ENCODE results near the gene GALNT16.
A peak's percentile ranks its signal among the peaks of the same experiment; 100 is the strongest.

Gene GALNT16

DNA sequence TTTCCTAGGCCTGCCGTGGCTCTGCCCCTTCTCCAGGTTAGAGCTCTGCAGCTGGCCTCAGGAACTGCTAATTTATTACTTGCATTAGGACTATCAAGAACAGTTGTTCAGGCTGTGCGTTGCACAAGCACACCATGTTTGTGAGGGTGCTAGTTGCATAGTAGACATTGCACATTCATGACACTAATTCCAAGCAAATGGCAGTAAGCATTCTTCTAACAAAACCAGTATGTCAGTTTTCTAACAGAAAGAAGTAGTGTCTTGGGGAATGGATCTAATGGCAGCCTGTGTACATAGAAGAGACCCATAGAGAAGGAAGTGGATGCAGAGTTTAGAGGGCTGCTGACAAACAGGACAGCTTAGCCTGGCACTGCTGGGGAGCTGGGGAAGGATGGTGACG, 84.2 kb downstream of the GALNT16 start:
- no peaks in the 10 kb centered on the region for H3K9me3 ChIP-seq (ENCODE audit: control insufficient read depth in 5 of 5, low read length in 5 of 5)
- no peak overlapping the region for H3K4me3 ChIP-seq (ENCODE audit: low read depth in 1 of 5, low read length in 5 of 5)
- peaks cover 0 to 8% (median 3%) of the 10 kb centered on the region in 5 donors for H3K27me3 ChIP-seq (ENCODE audit: control insufficient read depth in 5 of 5, insufficient read depth in 4 of 5, low read length in 5 of 5)
- peaks cover 0 to 11% (median 3%) of the 10 kb centered on the region in 5 donors for H3K36me3 ChIP-seq (ENCODE audit: control insufficient read depth in 5 of 5, insufficient read depth in 5 of 5, low read length in 5 of 5)
- no peak overlapping the region for H3K9ac ChIP-seq (ENCODE audit: low read length in 5 of 5)
- H3K4me1 ChIP-seq (ENCODE audit: control insufficient read depth in 5 of 5, insufficient read depth in 5 of 5, low read length in 5 of 5): peaks cover 0 to 2% (median 0%) of the 10 kb centered on the region in 5 donors
- no peak overlapping the region for H3K27ac ChIP-seq (ENCODE audit: low read depth, low read length)

DNA sequence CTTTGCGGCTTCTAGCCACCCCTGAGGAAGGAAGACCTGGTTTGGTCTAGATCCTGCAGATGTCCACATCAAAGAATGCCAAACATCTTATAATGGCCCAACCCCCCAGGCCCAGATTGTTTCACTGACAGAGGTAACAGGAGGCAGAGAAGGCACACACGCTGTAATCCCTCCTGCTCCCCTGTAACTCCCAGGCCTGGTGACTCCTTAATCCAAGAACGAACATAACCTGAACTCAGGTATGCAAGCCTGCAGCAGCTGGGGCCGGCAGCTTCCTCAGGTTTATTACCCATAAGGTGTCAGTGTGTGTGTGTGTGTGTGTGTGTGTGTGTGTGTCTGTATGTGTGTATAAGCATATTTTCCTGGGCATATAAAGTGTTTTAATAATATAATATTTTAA, 85.4 kb downstream of the GALNT16 start:
- Histone ChIP-seq H3K4me3 (ENCODE audit: low read depth in 1 of 5, low read length in 5 of 5) (no peak overlapping the region), H3K27ac (ENCODE audit: low read depth, low read length) (no peak overlapping the region), H3K27me3 (ENCODE audit: control insufficient read depth in 5 of 5, insufficient read depth in 4 of 5, low read length in 5 of 5) (peaks cover 0 to 7% (median 4%) of the 10 kb centered on the region in 5 donors), H3K4me1 (ENCODE audit: control insufficient read depth in 5 of 5, insufficient read depth in 5 of 5, low read length in 5 of 5) (peaks cover 0 to 2% (median 0%) of the 10 kb centered on the region in 5 donors), H3K36me3 (ENCODE audit: control insufficient read depth in 5 of 5, insufficient read depth in 5 of 5, low read length in 5 of 5) (peaks cover 0 to 8% (median 3%) of the 10 kb centered on the region in 5 donors), H3K9me3 (ENCODE audit: control insufficient read depth in 5 of 5, low read length in 5 of 5) (no peaks in the 10 kb centered on the region), H3K9ac (ENCODE audit: low read length in 5 of 5) (no peak overlapping the region)

- H3K9ac ChIP-seq (ENCODE audit: low read length in 5 of 5): no peak overlapping the region
- peaks cover 0 to 2% (median 0%) of the 10 kb centered on the region in 5 donors for H3K4me1 ChIP-seq (ENCODE audit: control insufficient read depth in 5 of 5, insufficient read depth in 5 of 5, low read length in 5 of 5)
- no peaks in the 10 kb centered on the region for H3K9me3 ChIP-seq (ENCODE audit: control insufficient read depth in 5 of 5, low read length in 5 of 5)
- no peak overlapping the region for H3K27ac ChIP-seq (ENCODE audit: low read depth, low read length)
- H3K36me3 ChIP-seq (ENCODE audit: control insufficient read depth in 5 of 5, insufficient read depth in 5 of 5, low read length in 5 of 5): peaks cover 0 to 8% (median 3%) of the 10 kb centered on the region in 5 donors
- peaks cover 0 to 7% (median 4%) of the 10 kb centered on the region in 5 donors for H3K27me3 ChIP-seq (ENCODE audit: control insufficient read depth in 5 of 5, insufficient read depth in 4 of 5, low read length in 5 of 5)
- no peak overlapping the region for H3K4me3 ChIP-seq (ENCODE audit: low read depth in 1 of 5, low read length in 5 of 5)
Observed at GRCh38 chr14:69346710-69347109, 86.8 kb downstream of the GALNT16 start.

- Histone ChIP-seq H3K27ac (ENCODE audit: low read depth, low read length) (no peak overlapping the region), H3K4me1 (ENCODE audit: control insufficient read depth in 5 of 5, insufficient read depth in 5 of 5, low read length in 5 of 5) (no peaks in the 10 kb centered on the region), H3K27me3 (ENCODE audit: control insufficient read depth in 5 of 5, insufficient read depth in 4 of 5, low read length in 5 of 5) (peaks cover 0 to 7% (median 3%) of the 10 kb centered on the region in 5 donors), H3K4me3 (ENCODE audit: low read depth in 1 of 5, low read length in 5 of 5) (no peak overlapping the region), H3K36me3 (ENCODE audit: control insufficient read depth in 5 of 5, insufficient read depth in 5 of 5, low read length in 5 of 5) (peaks cover 0 to 11% (median 7%) of the 10 kb centered on the region in 5 donors), H3K9ac (ENCODE audit: low read length in 5 of 5) (no peak overlapping the region), H3K9me3 (ENCODE audit: control insufficient read depth in 5 of 5, low read length in 5 of 5) (no peaks in the 10 kb centered on the region)
Observed at GRCh38 chr14:69349091-69349777, 89.3 kb downstream of the GALNT16 start.

GRCh38 chr14:69350892-69351291, 90.9 kb downstream of the GALNT16 start:
- H3K4me3 ChIP-seq (ENCODE audit: low read depth in 1 of 5, low read length in 5 of 5): no peak overlapping the region
- no peaks in the 10 kb centered on the region for H3K9me3 ChIP-seq (ENCODE audit: control insufficient read depth in 5 of 5, low read length in 5 of 5)
- peaks cover 0 to 9% (median 3%) of the 10 kb centered on the region in 5 donors for H3K4me1 ChIP-seq (ENCODE audit: control insufficient read depth in 5 of 5, insufficient read depth in 5 of 5, low read length in 5 of 5)
- peaks cover 0 to 7% (median 3%) of the 10 kb centered on the region in 5 donors for H3K27me3 ChIP-seq (ENCODE audit: control insufficient read depth in 5 of 5, insufficient read depth in 4 of 5, low read length in 5 of 5)
- no peak overlapping the region for H3K27ac ChIP-seq (ENCODE audit: low read depth, low read length)
- H3K36me3 ChIP-seq (ENCODE audit: control insufficient read depth in 5 of 5, insufficient read depth in 5 of 5, low read length in 5 of 5): peaks cover 0 to 13% (median 7%) of the 10 kb centered on the region in 5 donors
- no peak overlapping the region for H3K9ac ChIP-seq (ENCODE audit: low read length in 5 of 5)

- H3K4me3 ChIP-seq (ENCODE audit: low read depth in 1 of 5, low read length in 5 of 5): no peak overlapping the region
- no peaks in the 10 kb centered on the region for H3K9me3 ChIP-seq (ENCODE audit: control insufficient read depth in 5 of 5, low read length in 5 of 5)
- H3K36me3 ChIP-seq (ENCODE audit: control insufficient read depth in 5 of 5, insufficient read depth in 5 of 5, low read length in 5 of 5): peaks cover 0 to 13% (median 7%) of the 10 kb centered on the region in 5 donors
- H3K4me1 ChIP-seq (ENCODE audit: control insufficient read depth in 5 of 5, insufficient read depth in 5 of 5, low read length in 5 of 5): peaks cover 0 to 12% (median 3%) of the 10 kb centered on the region in 5 donors
- H3K27ac ChIP-seq (ENCODE audit: low read depth, low read length): no peak overlapping the region
- H3K9ac ChIP-seq (ENCODE audit: low read length in 5 of 5): no peak overlapping the region
- H3K27me3 ChIP-seq (ENCODE audit: control insufficient read depth in 5 of 5, insufficient read depth in 4 of 5, low read length in 5 of 5): peaks cover 0 to 7% (median 3%) of the 10 kb centered on the region in 5 donors
Observed at GRCh38 chr14:69351385-69351784, 91.4 kb downstream of the GALNT16 start.

DNA sequence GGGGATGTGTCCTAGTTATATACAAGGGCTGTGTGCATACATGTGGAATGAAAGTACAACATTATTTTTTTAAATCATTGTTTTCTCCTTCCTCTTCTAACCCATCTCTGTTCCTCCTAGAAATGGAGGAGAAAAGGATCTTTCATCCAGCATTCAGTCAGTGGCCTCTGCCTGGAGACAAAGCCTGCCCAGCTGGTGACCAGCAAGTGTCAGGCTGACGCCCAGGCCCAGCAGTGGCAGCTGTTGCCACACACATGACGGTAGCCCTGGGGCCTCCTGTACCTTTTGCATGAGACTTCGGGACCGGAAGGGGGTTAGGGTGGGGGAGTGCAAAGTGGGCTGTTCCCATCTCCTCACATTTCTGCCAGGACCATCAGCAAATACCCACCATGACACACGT, 92.0 kb downstream of the GALNT16 start:
- H3K9me3 ChIP-seq (ENCODE audit: control insufficient read depth in 5 of 5, low read length in 5 of 5): no peaks in the 10 kb centered on the region
- peaks cover 0 to 12% (median 3%) of the 10 kb centered on the region in 5 donors for H3K4me1 ChIP-seq (ENCODE audit: control insufficient read depth in 5 of 5, insufficient read depth in 5 of 5, low read length in 5 of 5)
- no peak overlapping the region for H3K9ac ChIP-seq (ENCODE audit: low read length in 5 of 5)
- H3K36me3 ChIP-seq (ENCODE audit: control insufficient read depth in 5 of 5, insufficient read depth in 5 of 5, low read length in 5 of 5): peaks cover 0 to 13% (median 7%) of the 10 kb centered on the region in 5 donors
- peaks cover 0 to 7% (median 3%) of the 10 kb centered on the region in 5 donors for H3K27me3 ChIP-seq (ENCODE audit: control insufficient read depth in 5 of 5, insufficient read depth in 4 of 5, low read length in 5 of 5)
- H3K4me3 ChIP-seq (ENCODE audit: low read depth in 1 of 5, low read length in 5 of 5): no peak overlapping the region
- H3K27ac ChIP-seq (ENCODE audit: low read depth, low read length): no peak overlapping the region

- no peaks in the 10 kb centered on the region for H3K9me3 ChIP-seq (ENCODE audit: control insufficient read depth in 5 of 5, low read length in 5 of 5)
- peaks cover 0 to 12% (median 3%) of the 10 kb centered on the region in 5 donors for H3K4me1 ChIP-seq (ENCODE audit: control insufficient read depth in 5 of 5, insufficient read depth in 5 of 5, low read length in 5 of 5)
- peaks cover 0 to 10% (median 7%) of the 10 kb centered on the region in 5 donors for H3K36me3 ChIP-seq (ENCODE audit: control insufficient read depth in 5 of 5, insufficient read depth in 5 of 5, low read length in 5 of 5)
- H3K4me3 ChIP-seq (ENCODE audit: low read depth in 1 of 5, low read length in 5 of 5): no peak overlapping the region
- H3K9ac ChIP-seq (ENCODE audit: low read length in 5 of 5): no peak overlapping the region
- H3K27me3 ChIP-seq (ENCODE audit: control insufficient read depth in 5 of 5, insufficient read depth in 4 of 5, low read length in 5 of 5): peaks cover 0 to 8% (median 4%) of the 10 kb centered on the region in 5 donors
- no peak overlapping the region for H3K27ac ChIP-seq (ENCODE audit: low read depth, low read length)
Observed at GRCh38 chr14:69353168-69353567, 93.2 kb downstream of the GALNT16 start.

DNA sequence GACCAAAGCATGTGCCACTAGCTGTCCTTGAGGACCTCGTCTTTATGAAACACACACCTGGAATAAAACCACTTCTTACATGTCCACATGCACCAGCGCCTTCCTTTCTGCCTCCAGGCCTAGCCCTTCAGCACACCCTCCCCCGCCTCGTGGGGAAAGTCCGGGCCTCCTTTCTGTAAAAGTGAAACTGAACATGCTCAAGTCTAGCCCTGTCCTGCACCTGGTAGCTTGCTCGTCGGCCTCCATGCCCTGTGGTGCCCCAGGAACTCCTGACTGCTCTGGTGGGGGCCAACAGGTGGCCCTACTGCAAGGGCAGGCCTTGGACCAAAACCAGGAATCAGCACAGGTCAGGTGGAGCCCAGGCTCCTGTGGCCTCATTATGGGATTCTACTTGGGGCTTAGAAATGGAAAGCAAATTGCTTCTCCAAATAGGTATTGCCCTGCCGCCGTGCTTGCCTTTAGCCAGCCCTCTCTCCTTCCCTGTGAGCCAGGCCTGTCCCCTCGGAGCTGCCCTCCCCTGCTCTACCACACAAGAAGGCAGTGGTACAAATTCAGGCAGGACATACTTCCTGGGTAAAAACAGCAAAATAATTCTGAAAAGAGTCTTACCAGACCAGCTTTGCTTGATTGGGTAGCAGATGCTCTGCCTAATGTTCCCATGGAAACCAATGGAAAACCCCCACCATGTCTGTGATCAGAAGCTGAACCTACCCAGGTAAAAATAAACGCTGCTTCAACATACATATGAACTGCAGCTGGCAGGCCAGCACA, 94.6 kb downstream of the GALNT16 start:
- Histone ChIP-seq H3K9me3 (ENCODE audit: control insufficient read depth in 5 of 5, low read length in 5 of 5) (no peaks in the 10 kb centered on the region), H3K27ac (ENCODE audit: low read depth, low read length) (peak overlapping the region; percentile 27), H3K4me1 (ENCODE audit: control insufficient read depth in 5 of 5, insufficient read depth in 5 of 5, low read length in 5 of 5) (peaks cover 0 to 12% (median 3%) of the 10 kb centered on the region in 5 donors), H3K36me3 (ENCODE audit: control insufficient read depth in 5 of 5, insufficient read depth in 5 of 5, low read length in 5 of 5) (peaks cover 0 to 5% (median 3%) of the 10 kb centered on the region in 5 donors), H3K4me3 (ENCODE audit: low read depth in 1 of 5, low read length in 5 of 5) (no peak overlapping the region), H3K27me3 (ENCODE audit: control insufficient read depth in 5 of 5, insufficient read depth in 4 of 5, low read length in 5 of 5) (peaks cover 0 to 7% (median 0%) of the 10 kb centered on the region in 5 donors), H3K9ac (ENCODE audit: low read length in 5 of 5) (no peak overlapping the region)

DNA sequence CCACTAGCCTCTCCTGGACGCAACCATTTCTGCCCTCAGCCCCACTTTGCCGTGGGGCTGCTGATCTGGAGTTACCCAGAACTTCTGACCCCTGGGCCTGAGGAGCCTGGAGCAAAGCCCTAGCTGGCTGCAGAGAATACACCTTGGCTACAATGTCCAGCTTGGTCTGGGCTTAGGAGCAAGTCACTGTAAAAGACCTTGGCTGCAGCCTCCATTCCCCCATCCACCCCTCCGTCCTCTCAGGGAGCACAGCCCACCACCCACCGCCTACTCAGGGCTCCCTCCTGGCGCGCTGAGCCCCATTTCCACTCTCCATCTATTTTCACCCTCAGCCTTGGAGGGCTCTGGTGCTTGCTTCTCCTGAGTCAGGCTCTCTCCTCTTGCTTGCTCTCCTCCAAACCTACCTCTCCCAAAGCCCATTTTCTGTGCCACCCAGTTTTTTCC, 95.2 kb downstream of the GALNT16 start:
- peaks cover 0 to 12% (median 3%) of the 10 kb centered on the region in 5 donors for H3K4me1 ChIP-seq (ENCODE audit: control insufficient read depth in 5 of 5, insufficient read depth in 5 of 5, low read length in 5 of 5)
- no peaks in the 10 kb centered on the region for H3K9me3 ChIP-seq (ENCODE audit: control insufficient read depth in 5 of 5, low read length in 5 of 5)
- peak overlapping the region; percentile 27 for H3K27ac ChIP-seq (ENCODE audit: low read depth, low read length)
- no peak overlapping the region for H3K4me3 ChIP-seq (ENCODE audit: low read depth in 1 of 5, low read length in 5 of 5)
- no peak overlapping the region for H3K9ac ChIP-seq (ENCODE audit: low read length in 5 of 5)
- peaks cover 0 to 5% (median 3%) of the 10 kb centered on the region in 5 donors for H3K36me3 ChIP-seq (ENCODE audit: control insufficient read depth in 5 of 5, insufficient read depth in 5 of 5, low read length in 5 of 5)
- peaks cover 0 to 7% (median 0%) of the 10 kb centered on the region in 5 donors for H3K27me3 ChIP-seq (ENCODE audit: control insufficient read depth in 5 of 5, insufficient read depth in 4 of 5, low read length in 5 of 5)

Data from subcutaneous abdominal adipose tissue (tissue), 5 donors.